HFF-Myc (cell line): Measurements from ENCODE around the gene PLA2G1B.

ENCODE experiments used
- DNase-seq: peaks from one replicate; pipeline ENCODE4 v3.0.0-alpha.2; 2011; ENCODE audit warnings: low read depth; ENCODE audit errors: extremely low read depth
- H3K4me3 ChIP-seq: replicated peaks from 2 replicates; pipeline ENCODE4 v1.5.1; 2011; ENCODE audit warnings: low read depth, mild to moderate bottlenecking, control low read depth, low read length
- CTCF ChIP-seq: IDR thresholded peaks from 2 replicates; pipeline ENCODE4 v1.5.1; 2012; ENCODE audit warnings: mild to moderate bottlenecking, low read depth, low read length, control low read depth; ENCODE audit errors: missing control alignments

The PLA2G1B gene

GRCh38 chr12:120327593-120327992 lies at the start of gene PLA2G1B:
Gene PLA2G1B, minus strand, starts transcription at chr12:120327779. Its CDS starts 26 bp downstream, at chr12:120327753.
- no peak for DNase-seq
- H3K4me3 ChIP-seq: no peak within 1 kb of the TSS
- TF ChIP-seq CTCF: no peak

DNA sequence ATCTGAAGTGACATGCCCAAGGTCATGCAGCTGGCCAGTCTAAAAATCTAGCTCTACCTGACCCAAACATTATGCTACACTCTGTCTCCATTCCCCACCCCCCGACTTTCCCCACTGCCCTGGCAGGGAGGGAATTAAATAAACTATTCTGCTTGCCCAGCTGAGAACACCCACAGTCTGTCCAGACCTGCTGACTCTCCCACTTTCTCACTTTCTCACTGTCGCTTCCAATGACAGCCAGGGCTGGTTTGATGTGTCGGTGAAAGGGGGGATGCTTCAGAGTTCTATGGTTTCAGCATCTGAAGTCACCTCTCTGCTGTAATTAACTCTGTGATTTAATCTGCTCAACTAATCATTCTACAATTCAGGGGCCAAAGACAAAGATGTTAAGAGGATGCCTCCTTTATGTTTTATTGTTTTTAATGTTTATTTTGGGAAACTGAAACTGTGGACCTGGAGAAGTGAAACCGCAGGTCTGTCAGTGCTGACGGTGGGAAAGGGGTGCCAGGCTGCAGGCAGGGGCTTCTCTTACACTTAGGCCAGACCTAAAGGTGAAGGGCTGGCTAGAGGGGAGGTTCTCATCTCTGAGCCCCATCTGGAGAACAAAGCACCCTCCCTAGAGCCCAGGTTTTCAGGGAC lies 49.5 kb upstream of the PLA2G1B start:
- no peak for DNase-seq
- TF ChIP-seq CTCF: no peak
- no peak overlapping the region for H3K4me3 ChIP-seq

- TF ChIP-seq CTCF: no peak
- no peak overlapping the region for H3K4me3 ChIP-seq
- DNase-seq: no peak
Observed at GRCh38 chr12:120376416-120376815, 48.8 kb upstream of the PLA2G1B start.

- no peak for TF ChIP-seq CTCF
- no peak for DNase-seq
- no peak overlapping the region for H3K4me3 ChIP-seq
Observed at GRCh38 chr12:120376009-120376408, 48.4 kb upstream of the PLA2G1B start.

DNA sequence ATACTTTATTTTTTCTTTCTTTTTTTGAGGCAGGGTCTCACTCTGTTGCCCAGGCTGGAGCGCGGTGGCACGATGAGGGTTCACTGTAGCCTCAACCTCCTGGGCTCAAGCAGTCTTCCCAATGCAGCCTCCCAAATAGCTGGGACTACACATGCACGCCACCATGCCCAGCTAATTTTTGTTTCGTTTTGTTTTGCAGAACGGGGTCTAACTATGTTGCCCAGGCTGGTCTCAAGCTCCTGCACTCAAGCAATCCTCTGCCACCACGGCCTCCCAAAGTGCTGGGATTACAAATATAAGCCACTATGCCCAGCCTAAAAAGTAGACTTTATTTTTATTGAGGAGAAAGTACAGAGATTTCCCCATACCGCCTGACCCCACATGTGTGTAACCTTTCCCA lies 46.1 kb upstream of the PLA2G1B start:
- H3K4me3 ChIP-seq: no peak overlapping the region
- TF ChIP-seq CTCF: no peak
- no peak for DNase-seq

DNA sequence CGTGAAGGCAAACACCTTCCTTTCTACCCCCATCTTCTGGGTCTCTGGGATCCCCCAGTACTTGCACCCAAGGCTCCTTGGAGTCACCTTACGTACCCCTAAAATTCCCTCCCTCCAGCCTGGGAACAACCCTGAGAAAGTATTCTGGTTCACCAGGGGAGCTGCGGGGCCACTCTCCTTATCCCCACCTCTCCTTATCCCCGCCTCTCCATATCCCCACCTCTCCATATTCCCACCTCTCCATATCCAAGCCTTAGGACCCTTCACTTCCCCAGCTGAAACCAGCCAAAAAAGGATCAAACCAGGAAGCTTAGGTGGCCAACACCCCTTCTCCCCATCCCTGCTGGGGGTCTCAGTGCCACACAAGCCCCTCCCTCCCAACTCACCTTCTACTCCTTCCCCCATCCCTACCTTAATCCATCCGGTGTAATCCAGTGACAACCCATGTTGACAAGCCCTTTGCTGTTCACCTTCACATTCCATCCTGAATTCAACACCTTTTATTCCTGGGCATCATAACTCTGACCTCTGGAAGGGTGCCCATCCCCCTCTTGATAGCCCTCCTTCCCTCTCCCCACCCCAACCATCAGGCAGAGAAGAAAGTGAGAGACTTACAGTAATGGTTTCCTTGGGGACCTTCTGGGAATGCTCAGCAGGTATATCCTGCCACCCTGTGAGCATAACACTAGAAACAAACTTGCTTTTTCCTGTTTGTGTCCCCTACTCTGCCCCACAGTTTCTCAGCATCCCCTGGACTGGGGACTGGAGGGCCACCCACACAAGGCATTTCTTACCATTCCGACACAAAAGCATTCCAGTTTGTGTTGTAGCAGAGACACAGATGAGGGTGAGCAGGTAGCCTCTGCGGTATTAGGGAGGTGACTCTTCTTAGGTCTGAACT lies 43.0 kb upstream of the PLA2G1B start:
- no peak overlapping the region for H3K4me3 ChIP-seq
- no peak for TF ChIP-seq CTCF
- DNase-seq: no peak
